Left lung (tissue), 10 donors: Measurements from ENCODE around the gene SLC32A1. TPM values are rescaled to one million over a fixed set of nuclear protein-coding genes. Genes with fewer than 3 reads are reported as not detected.

Experiments used
- ATAC-seq: fragments of 200-7000 bp; cut with Tn5 transposase; one replicate; pipeline ENCODE4 v1.9.1; 2020; ENCODE audit warnings: moderate library complexity
- DNase-seq, 4 donors: peaks; one replicate each; pipeline ENCODE4 v3.0.0-alpha.2; 2013 to 2020
- H3K27ac ChIP-seq, 2 donors: fragments of 200-600 bp; sonication (generic) in 1 of 2; one replicate each; pipeline versions ENCODE4 v1.5.0 to v1.8.0; 2020 to 2021
- H3K27me3 ChIP-seq, 2 donors: fragments of 200-600 bp; sonication (generic) in 1 of 2; one replicate each; pipeline versions ENCODE4 v1.5.0 to v1.8.0; 2020 to 2021
- H3K36me3 ChIP-seq, 2 donors: fragments of 200-600 bp; sonication (generic) in 1 of 2; one replicate each; pipeline versions ENCODE4 v1.5.0 to v1.8.0; 2020 to 2021
- H3K4me1 ChIP-seq, 2 donors: fragments of 200-600 bp; one replicate each; pipeline ENCODE4 v1.8.0; 2021
- H3K4me3 ChIP-seq, 2 donors: fragments of 200-600 bp; sonication (generic) in 1 of 2; one replicate each; pipeline versions ENCODE4 v1.5.0 to v1.8.0; 2020 to 2021; ENCODE audit warnings: mild to moderate bottlenecking in 1 of 2
- H3K9me3 ChIP-seq, 2 donors: fragments of 200-600 bp; sonication (generic) in 1 of 2; one replicate each; pipeline versions ENCODE4 v1.5.0 to v1.8.0; 2020 to 2021
- intact Hi-C, 2 donors: fragments of 100-400 bp; cut with DNase I; formaldehyde crosslinking; loops; one replicate each; pipeline versions ENCODE4 v1.11.2 to v1.14.2; 2022
- polyA plus RNA-seq, 6 donors: library from polyadenylated mRNA; unstranded; fragments of 120-200 nt; gene quantifications; one replicate each; pipeline ENCODE4 v1.2.1, GENCODE V29; 2013; ENCODE audit not compliant: insufficient read length in 6 of 6
- total RNA-seq, 2 donors: library from RNA; stranded (reverse); fragmentation: NEBNext Ultra II Directional; extraction: Animal tissue kit (Norgen Biotek cat#: 25700); gene quantifications; one replicate each; pipeline ENCODE4 v1.2.1, GENCODE V29; 2021
- TF ChIP-seq, protein P1 (sequence below), 2 donors: fragments of 200-600 bp; sonication (generic) in 1 of 2; IDR thresholded peaks; one replicate each; pipeline versions ENCODE4 v1.5.0 to v1.8.0; 2021; ENCODE audit warnings: antibody characterized with exemption in 2 of 2
- donor health status: DM: no; HTN: yes; CAD: no.
- donor health status: DM: no; HTN: no; CAD: no.

Gene SLC32A1
- total and polyA plus RNA-seq, 8 donors, result not detected

DNA sequence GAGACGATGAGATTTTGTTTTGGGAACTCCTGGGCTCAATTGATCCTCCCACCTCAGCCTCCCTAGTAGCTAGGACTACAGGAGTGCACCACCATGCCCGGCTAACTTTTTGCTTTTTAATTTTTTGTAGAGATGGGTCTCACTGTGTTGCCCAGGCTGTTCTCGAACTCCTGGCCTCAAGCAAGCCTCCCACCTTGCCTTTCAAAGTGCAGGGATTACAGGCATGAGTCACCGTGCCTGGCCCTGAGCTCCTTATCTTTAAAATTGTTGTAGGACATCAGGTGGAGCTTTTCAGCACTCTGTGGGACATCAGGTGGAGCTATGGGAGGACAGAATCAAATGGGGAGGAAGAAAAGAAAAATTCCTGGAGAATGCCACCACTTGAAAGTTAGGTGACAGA, 36.7 kb downstream of the SLC32A1 start:
- Histone ChIP-seq H3K36me3 (peaks cover 0 to 93% of the 10 kb centered on the region in 2 donors), H3K27me3 (no peaks in the 10 kb centered on the region), H3K4me3 (no peak overlapping the region), H3K4me1 (peaks cover 0 to 6% of the 10 kb centered on the region in 2 donors), H3K9me3 (no peaks in the 10 kb centered on the region), H3K27ac (no peak overlapping the region)
- intact Hi-C loops, result no loop called here
- DNase-seq (no peak), ATAC-seq (no peak)
- TF ChIP-seq, protein P1, sequence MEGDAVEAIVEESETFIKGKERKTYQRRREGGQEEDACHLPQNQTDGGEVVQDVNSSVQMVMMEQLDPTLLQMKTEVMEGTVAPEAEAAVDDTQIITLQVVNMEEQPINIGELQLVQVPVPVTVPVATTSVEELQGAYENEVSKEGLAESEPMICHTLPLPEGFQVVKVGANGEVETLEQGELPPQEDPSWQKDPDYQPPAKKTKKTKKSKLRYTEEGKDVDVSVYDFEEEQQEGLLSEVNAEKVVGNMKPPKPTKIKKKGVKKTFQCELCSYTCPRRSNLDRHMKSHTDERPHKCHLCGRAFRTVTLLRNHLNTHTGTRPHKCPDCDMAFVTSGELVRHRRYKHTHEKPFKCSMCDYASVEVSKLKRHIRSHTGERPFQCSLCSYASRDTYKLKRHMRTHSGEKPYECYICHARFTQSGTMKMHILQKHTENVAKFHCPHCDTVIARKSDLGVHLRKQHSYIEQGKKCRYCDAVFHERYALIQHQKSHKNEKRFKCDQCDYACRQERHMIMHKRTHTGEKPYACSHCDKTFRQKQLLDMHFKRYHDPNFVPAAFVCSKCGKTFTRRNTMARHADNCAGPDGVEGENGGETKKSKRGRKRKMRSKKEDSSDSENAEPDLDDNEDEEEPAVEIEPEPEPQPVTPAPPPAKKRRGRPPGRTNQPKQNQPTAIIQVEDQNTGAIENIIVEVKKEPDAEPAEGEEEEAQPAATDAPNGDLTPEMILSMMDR (IDR thresholded peaks at IDR 0.05), result no peak

DNA sequence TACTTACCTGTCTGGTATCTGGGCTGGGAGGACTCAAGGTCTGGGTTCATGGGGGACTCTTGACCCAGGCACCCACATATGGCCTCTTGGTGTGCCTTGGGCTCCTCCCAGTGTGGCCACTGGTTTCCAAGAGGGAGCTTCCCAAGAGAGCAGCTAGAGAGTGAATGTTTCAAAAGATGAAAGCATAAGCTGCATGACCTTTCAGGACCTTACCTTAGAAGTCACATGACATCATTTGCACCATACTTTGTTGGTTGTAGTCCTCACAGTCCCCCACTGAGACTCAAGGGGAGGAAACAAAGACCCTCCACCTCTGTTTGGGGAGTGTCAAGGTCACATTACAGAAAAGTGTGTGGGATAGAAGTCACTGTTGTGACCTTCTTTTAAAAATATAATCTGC, 37.9 kb downstream of the SLC32A1 start:
- intact Hi-C loops, result no loop called here
- no peak for DNase-seq
- ATAC-seq, result no peak
- H3K9me3 ChIP-seq, result no peaks in the 10 kb centered on the region
- H3K4me3 ChIP-seq, result no peak overlapping the region
- peaks cover 0 to 93% of the 10 kb centered on the region in 2 donors for H3K36me3 ChIP-seq
- no peaks in the 10 kb centered on the region for H3K27me3 ChIP-seq
- no peak overlapping the region for H3K27ac ChIP-seq
- TF ChIP-seq, protein P1 (IDR thresholded peaks at IDR 0.05), result no peak
- H3K4me1 ChIP-seq, result peaks cover 0 to 3% of the 10 kb centered on the region in 2 donors

DNA sequence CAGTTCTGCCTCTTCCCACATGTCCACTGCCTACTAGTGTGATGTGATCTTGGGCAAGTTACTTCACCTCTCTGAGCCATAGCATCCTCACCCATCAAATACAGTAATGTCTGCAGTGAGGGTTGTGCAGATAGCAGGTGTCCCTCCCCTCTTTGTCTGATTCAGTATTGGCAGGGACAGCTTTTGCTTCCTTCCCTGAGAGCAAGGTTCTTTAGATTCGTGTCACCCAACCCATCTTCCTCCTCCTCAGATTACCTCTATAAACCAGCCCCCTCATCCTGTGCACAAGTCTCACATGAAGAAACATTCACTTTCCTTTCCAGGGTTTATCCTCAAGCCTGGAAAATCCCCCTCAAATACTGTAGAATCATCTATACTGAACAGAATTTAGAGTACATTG, 39.3 kb downstream of the SLC32A1 start:
- H3K36me3 ChIP-seq, result peaks cover 0 to 94% of the 10 kb centered on the region in 2 donors
- intact Hi-C loops, result no loop called here

DNA sequence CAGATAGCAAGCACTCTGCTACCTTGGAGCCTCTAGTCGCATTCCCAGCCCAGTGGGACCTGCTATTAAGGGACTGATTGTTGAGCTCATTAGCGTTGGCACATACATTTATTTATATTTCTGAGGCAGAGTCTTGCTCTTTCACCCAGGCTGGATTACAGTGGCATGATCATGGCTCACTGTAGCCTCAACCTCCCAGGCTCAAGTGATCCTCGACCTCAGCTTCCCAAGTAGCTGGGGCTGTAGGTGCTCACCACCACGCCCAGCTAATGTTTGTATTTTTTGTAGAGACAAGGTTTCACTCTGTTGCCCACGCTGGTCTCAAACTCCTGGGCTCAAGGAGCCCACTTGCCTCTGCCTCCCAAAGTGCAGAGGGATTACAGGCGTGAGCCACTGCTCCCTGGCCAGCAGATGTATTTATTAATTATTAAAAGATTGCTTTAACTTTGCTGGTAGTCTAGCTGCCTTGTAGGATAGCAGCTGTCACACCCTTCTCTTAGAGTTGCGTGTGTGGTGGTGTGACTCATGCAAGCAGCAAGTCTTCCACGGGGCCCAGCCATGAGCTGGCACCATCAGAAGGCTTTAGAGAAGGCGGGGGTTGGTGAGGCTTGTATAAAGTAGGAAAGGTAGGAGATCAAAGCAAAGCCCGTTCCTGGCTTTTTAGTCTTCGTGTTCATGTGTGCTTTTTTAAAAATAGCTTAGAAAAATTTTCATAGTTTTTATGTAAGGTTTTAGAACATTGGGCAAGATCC, 40.5 kb downstream of the SLC32A1 start:
- intact Hi-C loops, result no loop called here
- DNase-seq, result peak in 1 of 4 donors; percentile 40
- Histone ChIP-seq H3K4me1 (peaks cover 0 to 3% of the 10 kb centered on the region in 2 donors), H3K27me3 (no peaks in the 10 kb centered on the region), H3K36me3 (peaks cover 0 to 94% of the 10 kb centered on the region in 2 donors), H3K27ac (no peak overlapping the region), H3K4me3 (no peak overlapping the region), H3K9me3 (no peaks in the 10 kb centered on the region)
- peak; percentile 90 for ATAC-seq
- TF ChIP-seq, protein P1 (IDR thresholded peaks at IDR 0.05), result no peak

More for the DNA sequence above, 39.3 kb downstream of the SLC32A1 start:
- Histone ChIP-seq H3K4me1 (peaks cover 0 to 3% of the 10 kb centered on the region in 2 donors), H3K9me3 (no peaks in the 10 kb centered on the region), H3K27ac (no peak overlapping the region), H3K4me3 (no peak overlapping the region), H3K27me3 (no peaks in the 10 kb centered on the region)
- TF ChIP-seq, protein P1 (IDR thresholded peaks at IDR 0.05), result no peak
- DNase-seq, result no peak
- ATAC-seq, result no peak

DNA sequence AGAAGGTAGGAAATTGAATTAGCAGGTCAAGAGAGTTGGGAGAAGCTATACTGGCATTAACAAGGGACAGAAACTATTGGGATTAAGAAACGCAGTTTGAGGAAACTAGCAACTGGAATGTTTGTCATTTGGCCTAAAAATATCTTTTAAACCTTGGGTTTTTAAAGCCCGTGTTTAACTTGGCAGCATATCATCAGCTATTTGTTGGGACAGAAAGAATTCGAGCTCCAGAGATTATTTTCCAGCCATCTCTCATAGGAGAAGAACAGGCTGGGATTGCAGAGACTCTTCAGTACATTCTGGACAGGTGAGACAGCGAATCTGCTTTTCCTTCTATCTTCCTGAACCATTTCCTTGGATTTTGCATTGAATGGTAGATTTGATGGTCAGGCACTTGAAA, 41.8 kb downstream of the SLC32A1 start:
- ATAC-seq (no peak), DNase-seq (no peak)
- Histone ChIP-seq H3K27ac (no peak overlapping the region), H3K27me3 (no peaks in the 10 kb centered on the region), H3K36me3 (peaks cover 0 to 94% of the 10 kb centered on the region in 2 donors), H3K9me3 (no peaks in the 10 kb centered on the region), H3K4me1 (peaks cover 0 to 3% of the 10 kb centered on the region in 2 donors), H3K4me3 (no peak overlapping the region)
- TF ChIP-seq, protein P1 (IDR thresholded peaks at IDR 0.05), result no peak
- intact Hi-C loops, result no loop called here
